Liver (tissue), 9 donors: ENCODE measurements around the gene ZFAND3. TPM values are rescaled to one million over a fixed set of nuclear protein-coding genes. Genes with fewer than 3 reads are reported as not detected.

ENCODE experiments used
- DNase-seq: peaks from one replicate; pipeline ENCODE4 v3.0.0-alpha.2; 2017; ENCODE audit warnings: low spot score
- H3K27ac ChIP-seq, 2 donors: one replicate each; pipeline ENCODE4 v1.7.0; 2013; ENCODE audit warnings: inconsistent platforms in 2 of 2, low read length in 2 of 2, control low read depth in 1 of 2, low read depth in 1 of 2, mild to moderate bottlenecking in 1 of 2
- H3K27me3 ChIP-seq, 4 donors: one replicate each; pipeline versions ENCODE4 v1.6.1 to v1.7.0; 2013; ENCODE audit warnings: low read length in 3 of 4, inconsistent platforms in 1 of 4, mild to moderate bottlenecking in 1 of 4, moderate library complexity in 1 of 4; ENCODE audit not compliant: control insufficient read depth in 4 of 4, insufficient read depth in 4 of 4
- H3K36me3 ChIP-seq, 4 donors: one replicate each; pipeline versions ENCODE4 v1.6.1 to v1.7.0; 2013; ENCODE audit warnings: low read length in 3 of 4, mild to moderate bottlenecking in 3 of 4, low read depth in 1 of 4, moderate library complexity in 1 of 4; ENCODE audit not compliant: control insufficient read depth in 4 of 4, insufficient read depth in 3 of 4
- H3K4me1 ChIP-seq, 4 donors: one replicate each; pipeline versions ENCODE4 v1.6.1 to v1.7.0; 2013; ENCODE audit warnings: low read length in 3 of 4, mild to moderate bottlenecking in 3 of 4, moderate library complexity in 1 of 4; ENCODE audit not compliant: control insufficient read depth in 4 of 4, insufficient read depth in 4 of 4
- H3K4me3 ChIP-seq, 3 donors: one replicate each; pipeline versions ENCODE4 v1.6.1 to v1.7.0; 2013; ENCODE audit warnings: low read length in 3 of 3, control low read depth in 1 of 3, low read depth in 1 of 3, mild to moderate bottlenecking in 1 of 3
- H3K9ac ChIP-seq, 2 donors: one replicate each; pipeline ENCODE4 v1.7.0; 2013; ENCODE audit warnings: low read length in 2 of 2, mild to moderate bottlenecking in 2 of 2, moderate library complexity in 2 of 2, control low read depth in 1 of 2, low read depth in 1 of 2
- H3K9me3 ChIP-seq, 4 donors: one replicate each; pipeline versions ENCODE4 v1.6.1 to v1.7.0; 2013; ENCODE audit warnings: low read length in 3 of 4; ENCODE audit not compliant: control insufficient read depth in 4 of 4
- ATF3 ChIP-seq: IDR thresholded peaks from 2 replicates; pipeline ENCODE4 v1.6.1; 2016; ENCODE audit warnings: antibody characterized with exemption
- CTCF ChIP-seq: fragments of 150-350 bp; IDR thresholded peaks from 2 replicates; pipeline ENCODE4 v1.5.1; 2017; ENCODE audit warnings: improper control_type of control experiment, low read depth, low read length; ENCODE audit not compliant: missing input control
- FOXA1 ChIP-seq: IDR thresholded peaks from 2 replicates; pipeline ENCODE4 v1.6.1; 2016; ENCODE audit warnings: antibody characterized with exemption
- HNF4A ChIP-seq, 2 donors: conservative IDR thresholded peaks; 2 replicates each; pipeline ENCODE4 v1.6.1; 2016; ENCODE audit warnings: antibody characterized with exemption in 2 of 2, mild to moderate bottlenecking in 2 of 2
- HNF4G ChIP-seq: IDR thresholded peaks from 2 replicates; pipeline ENCODE4 v1.6.1; 2016; ENCODE audit warnings: antibody characterized with exemption
- JUND ChIP-seq, 2 donors: IDR thresholded peaks; 2 replicates each; pipeline ENCODE4 v1.6.1; 2016; ENCODE audit warnings: antibody characterized with exemption in 2 of 2
- REST ChIP-seq: IDR thresholded peaks from 2 replicates; pipeline ENCODE4 v1.6.1; 2016; ENCODE audit warnings: antibody characterized with exemption, mild to moderate bottlenecking
- RXRA ChIP-seq, 2 donors: IDR thresholded peaks; 2 replicates each; pipeline ENCODE4 v1.6.1; 2017 to 2018; ENCODE audit warnings: antibody characterized with exemption in 2 of 2, mild to moderate bottlenecking in 1 of 2
- SP1 ChIP-seq: IDR thresholded peaks from 2 replicates; pipeline ENCODE4 v1.6.1; 2018; ENCODE audit warnings: antibody characterized with exemption, mild to moderate bottlenecking
- TAF1 ChIP-seq: conservative IDR thresholded peaks from 2 replicates; pipeline ENCODE4 v1.6.1; 2016; ENCODE audit warnings: antibody characterized with exemption, mild to moderate bottlenecking
- YY1 ChIP-seq: IDR thresholded peaks from 2 replicates; pipeline ENCODE4 v1.6.1; 2016; ENCODE audit warnings: antibody characterized with exemption, mild to moderate bottlenecking
- ZBTB33 ChIP-seq: IDR thresholded peaks from 2 replicates; pipeline ENCODE4 v1.6.1; 2016; ENCODE audit warnings: antibody characterized with exemption
- WGBS: extraction: QIAGEN DNeasy Blood & Tissue Kit; methylation state at CpG from one replicate; pipeline ENCODE4 v1.1.7; 2013; 5-methylcytosine and 5-hydroxymethylcytosine counted together
- polyA plus RNA-seq, 2 donors: library from polyadenylated mRNA; stranded (reverse) in 1 of 2; unstranded in 1 of 2; fragments of 200-250 nt in 1 of 2; fragments of >200 nt in 1 of 2; fragmentation: Nextera tagmentation in 1 of 2; extraction: Ambion mirVana in 1 of 2; gene quantifications; one replicate each; pipeline versions ENCODE4 v1.2.1 to v1.2.3, GENCODE V29; 2013 to 2015
- total RNA-seq, 2 donors: library from RNA; depleted of rRNA; stranded (reverse); fragments of >200 nt; gene quantifications; one replicate each; pipeline ENCODE4 v1.2.3, GENCODE V29; 2014
- donor health status: healthy.
- donor health status: healthy.
- donor health status: healthy.
- donor health status: healthy.
- donor health status: healthy.

The ZFAND3 gene
- total and polyA plus RNA-seq, 4 donors = 7.7 to 37.5 (median 23.1) TPM

GRCh38 chr6:38056361-38056760, 236.8 kb downstream of the ZFAND3 start:
- no peak overlapping the region for H3K9ac ChIP-seq

GRCh38 chr6:38057994-38058393, 238.5 kb downstream of the ZFAND3 start:
- DNase-seq = no peak

More at GRCh38 chr6:38056361-38056760, 236.8 kb downstream of the ZFAND3 start:
- TF ChIP-seq YY1 (no peak), FOXA1 (no peak), HNF4G (no peak), JUND (IDR thresholded peaks at IDR 0.05) (no peak), CTCF (no peak)
- Histone ChIP-seq H3K27ac (no peak overlapping the region), H3K27me3 (no peaks in the 10 kb centered on the region), H3K4me1 (no peaks in the 10 kb centered on the region), H3K9me3 (no peaks in the 10 kb centered on the region), H3K4me3 (no peak overlapping the region), H3K36me3 (peaks cover 0 to 3% (median 0%) of the 10 kb centered on the region in 4 donors)
- no peak for DNase-seq
- 91% methylated on average over 3 of the region's 3 CpGs for WGBS

GRCh38 chr6:38062066-38062465, 242.5 kb downstream of the ZFAND3 start:
- H3K9me3 ChIP-seq = no peaks in the 10 kb centered on the region
- no peak for DNase-seq
- 85% methylated on average over 3 of the region's 3 CpGs for WGBS
- TF ChIP-seq HNF4A (conservative IDR thresholded peaks at IDR 0.05) (no peak), ZBTB33 (no peak), RXRA (IDR thresholded peaks at IDR 0.05) (no peak), REST (no peak), SP1 (no peak), TAF1 (no peak)
- H3K4me1 ChIP-seq = no peaks in the 10 kb centered on the region
- no peak overlapping the region for H3K9ac ChIP-seq
- H3K4me3 ChIP-seq = no peak overlapping the region
- no peaks in the 10 kb centered on the region for H3K27me3 ChIP-seq
- H3K27ac ChIP-seq = no peak overlapping the region
- H3K36me3 ChIP-seq = peaks cover 4 to 30% (median 17%) of the 10 kb centered on the region in 4 donors

More at GRCh38 chr6:38057994-38058393, 238.5 kb downstream of the ZFAND3 start:
- Histone ChIP-seq H3K36me3 (peaks cover 0 to 14% (median 8%) of the 10 kb centered on the region in 4 donors), H3K27ac (no peak overlapping the region), H3K4me1 (no peaks in the 10 kb centered on the region), H3K27me3 (no peaks in the 10 kb centered on the region), H3K9ac (no peak overlapping the region), H3K4me3 (no peak overlapping the region), H3K9me3 (no peaks in the 10 kb centered on the region)
- no peak for TF ChIP-seq ATF3
